ENCODE results near the gene DOCK8. TPM values are rescaled to one million over a fixed set of nuclear protein-coding genes. Genes with fewer than 3 reads are reported as not detected.

Gene DOCK8
- total RNA-seq, 1 donor from 2014 or later = 4.4 TPM

DNA sequence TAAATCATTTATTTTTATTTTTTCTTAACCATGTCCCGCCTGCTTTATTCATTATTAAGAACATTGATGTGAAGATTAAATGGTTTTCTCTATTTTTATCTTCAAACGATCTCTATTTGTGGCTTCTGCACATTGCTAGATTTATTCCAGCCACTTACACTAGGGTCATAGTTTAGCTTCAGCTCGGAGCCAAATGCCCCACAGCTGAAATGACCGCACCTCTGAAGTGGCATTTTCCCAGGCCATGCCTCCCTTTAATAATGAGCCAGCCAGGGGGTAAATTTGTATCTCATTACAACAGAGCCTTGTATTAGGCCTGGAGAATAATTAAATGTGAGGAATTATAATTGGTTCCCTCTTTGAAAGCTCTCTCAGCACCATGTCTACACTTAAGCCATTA, 89.4 kb downstream of the DOCK8 start:
- H3K27ac ChIP-seq (ENCODE audit: low read depth, low read length) = no peak overlapping the region
- no peak for FAIRE-seq
- no peak for TF ChIP-seq EZH2 (IDR thresholded peaks at IDR 0.05; ENCODE audit: insufficient read depth, low read length)
- TF ChIP-seq, protein P1, sequence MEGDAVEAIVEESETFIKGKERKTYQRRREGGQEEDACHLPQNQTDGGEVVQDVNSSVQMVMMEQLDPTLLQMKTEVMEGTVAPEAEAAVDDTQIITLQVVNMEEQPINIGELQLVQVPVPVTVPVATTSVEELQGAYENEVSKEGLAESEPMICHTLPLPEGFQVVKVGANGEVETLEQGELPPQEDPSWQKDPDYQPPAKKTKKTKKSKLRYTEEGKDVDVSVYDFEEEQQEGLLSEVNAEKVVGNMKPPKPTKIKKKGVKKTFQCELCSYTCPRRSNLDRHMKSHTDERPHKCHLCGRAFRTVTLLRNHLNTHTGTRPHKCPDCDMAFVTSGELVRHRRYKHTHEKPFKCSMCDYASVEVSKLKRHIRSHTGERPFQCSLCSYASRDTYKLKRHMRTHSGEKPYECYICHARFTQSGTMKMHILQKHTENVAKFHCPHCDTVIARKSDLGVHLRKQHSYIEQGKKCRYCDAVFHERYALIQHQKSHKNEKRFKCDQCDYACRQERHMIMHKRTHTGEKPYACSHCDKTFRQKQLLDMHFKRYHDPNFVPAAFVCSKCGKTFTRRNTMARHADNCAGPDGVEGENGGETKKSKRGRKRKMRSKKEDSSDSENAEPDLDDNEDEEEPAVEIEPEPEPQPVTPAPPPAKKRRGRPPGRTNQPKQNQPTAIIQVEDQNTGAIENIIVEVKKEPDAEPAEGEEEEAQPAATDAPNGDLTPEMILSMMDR (IDR thresholded peaks at IDR 0.05; ENCODE audit: insufficient read depth, low read depth, low read length) = no peak
- H3K4me1 Mint-ChIP-seq (ENCODE audit: low read depth, unreplicated experiment) = peaks cover 5% of the 10 kb centered on the region
- no peaks in the 10 kb centered on the region for H3K79me2 ChIP-seq (ENCODE audit: insufficient read depth, low read length)
- no peaks in the 10 kb centered on the region for H3K36me3 Mint-ChIP-seq (ENCODE audit: low read depth, unreplicated experiment)
- H3K4me3 ChIP-seq (ENCODE audit: insufficient read depth, low read depth, low read length) = no peak overlapping the region
- no peaks in the 10 kb centered on the region for H3K36me3 ChIP-seq (ENCODE audit: insufficient read depth, low read length)
- H4K20me1 ChIP-seq (ENCODE audit: insufficient read depth, low read length) = no peaks in the 10 kb centered on the region
- peak overlapping the region; percentile 29 for H3K4me2 ChIP-seq (ENCODE audit: low read length)
- no peaks in the 10 kb centered on the region for H3K27me3 Mint-ChIP-seq (ENCODE audit: low read depth, unreplicated experiment)
- no peak for DNase-seq (ENCODE audit: low read depth)
- no peaks in the 10 kb centered on the region for H3K27me3 ChIP-seq (ENCODE audit: insufficient read depth, low read length)
- no peaks in the 10 kb centered on the region for H3K9me3 Mint-ChIP-seq (ENCODE audit: unreplicated experiment)
- H3K27ac Mint-ChIP-seq (ENCODE audit: unreplicated experiment) = peak overlapping the region; percentile 17
- H2AFZ ChIP-seq (ENCODE audit: low read depth, low read length) = no peak overlapping the region
- H3K9ac ChIP-seq (ENCODE audit: low read length) = no peak overlapping the region
- no peak overlapping the region for H3K4me3 Mint-ChIP-seq (ENCODE audit: unreplicated experiment)
- no peaks in the 10 kb centered on the region for H3K4me1 ChIP-seq (ENCODE audit: insufficient read depth, low read length)
- no peaks in the 10 kb centered on the region for H3K9me3 ChIP-seq (ENCODE audit: insufficient read depth, low read depth, low read length)

DNA sequence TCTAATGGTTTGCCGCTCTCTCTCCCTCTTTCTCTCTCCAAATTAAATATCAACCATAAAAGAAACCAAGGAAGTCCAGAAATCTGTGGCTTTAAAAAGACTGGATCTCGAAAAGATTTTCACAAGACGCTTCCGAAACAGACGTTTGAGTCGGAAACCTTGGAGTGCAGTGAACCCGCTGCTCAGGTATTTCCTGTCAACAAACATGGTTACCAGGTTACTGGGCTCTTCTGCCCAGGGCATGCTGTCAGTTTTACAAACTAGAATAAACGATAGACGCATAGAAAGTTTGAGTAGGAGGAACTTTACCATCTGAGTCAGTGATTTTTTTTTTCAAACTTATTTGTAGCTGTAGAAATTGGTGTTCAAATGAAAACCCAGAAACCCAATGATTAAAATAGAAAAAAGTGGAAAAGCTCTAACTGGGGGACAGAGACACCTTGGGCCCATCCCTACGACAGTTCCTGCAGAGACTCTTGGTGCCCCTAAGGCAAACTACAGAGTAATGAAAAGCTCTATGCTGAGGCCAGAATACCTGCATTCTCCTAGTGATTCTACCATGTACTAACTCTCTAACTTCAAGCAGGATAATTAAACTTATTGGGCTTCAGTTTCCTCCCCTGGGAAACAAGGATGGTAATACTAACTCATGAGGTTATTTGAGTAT, 90.0 kb downstream of the DOCK8 start:
- Mint-ChIP-seq H3K9me3 (ENCODE audit: unreplicated experiment) (no peaks in the 10 kb centered on the region), H3K36me3 (ENCODE audit: low read depth, unreplicated experiment) (no peaks in the 10 kb centered on the region), H3K4me1 (ENCODE audit: low read depth, unreplicated experiment) (peaks cover 5% of the 10 kb centered on the region), H3K4me3 (ENCODE audit: unreplicated experiment) (no peak overlapping the region), H3K27me3 (ENCODE audit: low read depth, unreplicated experiment) (no peaks in the 10 kb centered on the region), H3K27ac (ENCODE audit: unreplicated experiment) (no peak overlapping the region)
- no peaks in the 10 kb centered on the region for H4K20me1 ChIP-seq (ENCODE audit: insufficient read depth, low read length)
- H3K27ac ChIP-seq (ENCODE audit: low read depth, low read length) = no peak overlapping the region
- H3K79me2 ChIP-seq (ENCODE audit: insufficient read depth, low read length) = no peaks in the 10 kb centered on the region
- no peaks in the 10 kb centered on the region for H3K4me1 ChIP-seq (ENCODE audit: insufficient read depth, low read length)
- peak overlapping the region; percentile 29 for H3K4me2 ChIP-seq (ENCODE audit: low read length)
- no peaks in the 10 kb centered on the region for H3K9me3 ChIP-seq (ENCODE audit: insufficient read depth, low read depth, low read length)
- DNase-seq (ENCODE audit: low read depth) = no peak
- no peaks in the 10 kb centered on the region for H3K36me3 ChIP-seq (ENCODE audit: insufficient read depth, low read length)
- no peak for FAIRE-seq
- H3K9ac ChIP-seq (ENCODE audit: low read length) = no peak overlapping the region
- H3K4me3 ChIP-seq (ENCODE audit: insufficient read depth, low read depth, low read length) = no peak overlapping the region
- TF ChIP-seq, protein P1 (IDR thresholded peaks at IDR 0.05; ENCODE audit: insufficient read depth, low read depth, low read length) = no peak
- TF ChIP-seq EZH2 (IDR thresholded peaks at IDR 0.05; ENCODE audit: insufficient read depth, low read length) = no peak
- H3K27me3 ChIP-seq (ENCODE audit: insufficient read depth, low read length) = no peaks in the 10 kb centered on the region
- H2AFZ ChIP-seq (ENCODE audit: low read depth, low read length) = no peak overlapping the region

DNA sequence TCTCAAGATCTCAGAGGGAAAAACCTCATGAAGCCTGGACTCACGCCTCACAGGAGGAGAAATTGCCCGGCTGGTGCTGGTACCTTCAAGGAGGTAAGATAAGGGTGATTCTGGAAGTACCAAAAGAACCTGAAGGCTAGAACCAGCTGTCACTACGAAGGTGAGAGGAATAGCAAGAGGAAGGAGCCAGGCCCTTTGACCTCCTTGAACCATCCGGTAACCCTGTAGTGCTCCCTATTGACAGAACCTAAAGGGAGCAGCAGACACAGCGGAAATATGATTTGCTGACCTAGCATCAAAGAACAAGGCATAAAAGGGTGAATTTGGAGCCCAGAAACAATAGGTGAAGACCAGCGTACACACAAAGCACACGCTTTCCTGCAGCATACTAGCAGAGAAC, 92.2 kb downstream of the DOCK8 start:
- no peaks in the 10 kb centered on the region for H3K27me3 ChIP-seq (ENCODE audit: insufficient read depth, low read length)
- H3K4me3 ChIP-seq (ENCODE audit: insufficient read depth, low read depth, low read length) = no peak overlapping the region
- H3K27ac ChIP-seq (ENCODE audit: low read depth, low read length) = no peak overlapping the region
- Mint-ChIP-seq H3K4me3 (ENCODE audit: unreplicated experiment) (no peak overlapping the region), H3K27ac (ENCODE audit: unreplicated experiment) (no peak overlapping the region), H3K36me3 (ENCODE audit: low read depth, unreplicated experiment) (no peaks in the 10 kb centered on the region), H3K27me3 (ENCODE audit: low read depth, unreplicated experiment) (no peaks in the 10 kb centered on the region), H3K4me1 (ENCODE audit: low read depth, unreplicated experiment) (peaks cover 5% of the 10 kb centered on the region), H3K9me3 (ENCODE audit: unreplicated experiment) (no peaks in the 10 kb centered on the region)
- FAIRE-seq (no peak), DNase-seq (ENCODE audit: low read depth) (no peak)
- TF ChIP-seq EZH2 (IDR thresholded peaks at IDR 0.05; ENCODE audit: insufficient read depth, low read length) = no peak
- no peak overlapping the region for H2AFZ ChIP-seq (ENCODE audit: low read depth, low read length)
- H3K79me2 ChIP-seq (ENCODE audit: insufficient read depth, low read length) = no peaks in the 10 kb centered on the region
- no peak overlapping the region for H3K9ac ChIP-seq (ENCODE audit: low read length)
- H3K9me3 ChIP-seq (ENCODE audit: insufficient read depth, low read depth, low read length) = no peaks in the 10 kb centered on the region
- no peak overlapping the region for H3K4me2 ChIP-seq (ENCODE audit: low read length)
- H4K20me1 ChIP-seq (ENCODE audit: insufficient read depth, low read length) = no peaks in the 10 kb centered on the region
- H3K36me3 ChIP-seq (ENCODE audit: insufficient read depth, low read length) = no peaks in the 10 kb centered on the region
- no peaks in the 10 kb centered on the region for H3K4me1 ChIP-seq (ENCODE audit: insufficient read depth, low read length)
